ENCODE results near the gene CD34. TPM values are rescaled to one million over a fixed set of nuclear protein-coding genes. Genes with fewer than 3 reads are reported as not detected.

The CD34 gene
- total RNA-seq, 2 donors from 2014 or later: 67.8 to 77.3 TPM

- TF ChIP-seq, protein P1, sequence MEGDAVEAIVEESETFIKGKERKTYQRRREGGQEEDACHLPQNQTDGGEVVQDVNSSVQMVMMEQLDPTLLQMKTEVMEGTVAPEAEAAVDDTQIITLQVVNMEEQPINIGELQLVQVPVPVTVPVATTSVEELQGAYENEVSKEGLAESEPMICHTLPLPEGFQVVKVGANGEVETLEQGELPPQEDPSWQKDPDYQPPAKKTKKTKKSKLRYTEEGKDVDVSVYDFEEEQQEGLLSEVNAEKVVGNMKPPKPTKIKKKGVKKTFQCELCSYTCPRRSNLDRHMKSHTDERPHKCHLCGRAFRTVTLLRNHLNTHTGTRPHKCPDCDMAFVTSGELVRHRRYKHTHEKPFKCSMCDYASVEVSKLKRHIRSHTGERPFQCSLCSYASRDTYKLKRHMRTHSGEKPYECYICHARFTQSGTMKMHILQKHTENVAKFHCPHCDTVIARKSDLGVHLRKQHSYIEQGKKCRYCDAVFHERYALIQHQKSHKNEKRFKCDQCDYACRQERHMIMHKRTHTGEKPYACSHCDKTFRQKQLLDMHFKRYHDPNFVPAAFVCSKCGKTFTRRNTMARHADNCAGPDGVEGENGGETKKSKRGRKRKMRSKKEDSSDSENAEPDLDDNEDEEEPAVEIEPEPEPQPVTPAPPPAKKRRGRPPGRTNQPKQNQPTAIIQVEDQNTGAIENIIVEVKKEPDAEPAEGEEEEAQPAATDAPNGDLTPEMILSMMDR (IDR thresholded peaks at IDR 0.05): no peak
- Histone ChIP-seq H3K36me3 (no peaks in the 10 kb centered on the region), H3K27me3 (replicated peaks; ENCODE audit: insufficient read depth) (no peaks in the 10 kb centered on the region), H3K4me1 (ENCODE audit: control insufficient read depth in 1 of 2, low read depth in 2 of 2) (peaks cover 18 to 30% of the 10 kb centered on the region in 2 donors), H3K9me3 (no peaks in the 10 kb centered on the region), H3K4me3 (no peak overlapping the region), H3K27ac (no peak overlapping the region)
- ATAC-seq (ENCODE audit: insufficient number of reproducible peaks, low FRiP score, low read depth) (no peak), DNase-seq (ENCODE audit: low spot score) (no peak)
Measured at GRCh38 chr1:207894704-207895103, 16.2 kb downstream of the CD34 start.

- Histone ChIP-seq H3K27me3 (replicated peaks; ENCODE audit: insufficient read depth) (no peaks in the 10 kb centered on the region), H3K36me3 (no peaks in the 10 kb centered on the region), H3K27ac (no peak overlapping the region), H3K4me1 (ENCODE audit: control insufficient read depth in 1 of 2, low read depth in 2 of 2) (peaks cover 25 to 38% of the 10 kb centered on the region in 2 donors), H3K9me3 (no peaks in the 10 kb centered on the region), H3K4me3 (no peak overlapping the region)
- no peak for DNase-seq (ENCODE audit: low spot score)
- TF ChIP-seq, protein P1 (IDR thresholded peaks at IDR 0.05): no peak
- no peak for ATAC-seq (ENCODE audit: insufficient number of reproducible peaks, low FRiP score, low read depth)
Measured at GRCh38 chr1:207893737-207894582, 17.0 kb downstream of the CD34 start.

DNA sequence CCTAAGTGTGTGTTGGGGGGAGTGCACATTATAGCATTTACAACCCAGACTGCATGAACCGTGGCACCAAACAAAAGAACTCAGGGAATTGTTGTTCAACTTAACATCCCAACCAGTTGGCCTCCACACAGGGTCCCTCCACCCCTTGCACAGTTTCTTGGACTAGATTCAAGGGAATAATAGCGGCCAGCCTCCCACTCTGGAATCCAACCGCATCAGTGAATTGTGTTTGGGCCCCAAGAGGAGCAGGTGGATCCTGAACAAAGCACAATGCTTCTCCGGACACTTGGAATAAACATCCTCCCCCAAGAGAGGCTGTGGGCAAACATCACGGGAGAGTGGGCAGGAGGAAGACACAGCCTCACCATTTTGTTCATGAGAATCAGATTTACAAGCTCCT lies 18.2 kb downstream of the CD34 start:
- no peak overlapping the region for H3K4me3 ChIP-seq
- TF ChIP-seq, protein P1 (IDR thresholded peaks at IDR 0.05): no peak
- no peaks in the 10 kb centered on the region for H3K36me3 ChIP-seq
- H3K27ac ChIP-seq: peak overlapping the region; percentile 2 to 86
- no peaks in the 10 kb centered on the region for H3K9me3 ChIP-seq
- ATAC-seq (ENCODE audit: insufficient number of reproducible peaks, low FRiP score, low read depth) (no peak), DNase-seq (ENCODE audit: low spot score) (no peak)
- H3K27me3 ChIP-seq (replicated peaks; ENCODE audit: insufficient read depth): no peaks in the 10 kb centered on the region
- H3K4me1 ChIP-seq (ENCODE audit: control insufficient read depth in 1 of 2, low read depth in 2 of 2): peaks cover 29 to 36% of the 10 kb centered on the region in 2 donors

- TF ChIP-seq, protein P1 (IDR thresholded peaks at IDR 0.05): no peak
- peaks cover 26 to 36% of the 10 kb centered on the region in 2 donors for H3K4me1 ChIP-seq (ENCODE audit: control insufficient read depth in 1 of 2, low read depth in 2 of 2)
- no peaks in the 10 kb centered on the region for H3K36me3 ChIP-seq
- H3K9me3 ChIP-seq: no peaks in the 10 kb centered on the region
- DNase-seq (ENCODE audit: low spot score) (no peak), ATAC-seq (ENCODE audit: insufficient number of reproducible peaks, low FRiP score, low read depth) (no peak)
- H3K27ac ChIP-seq: peak overlapping the region; percentile 86 to 94
- H3K4me3 ChIP-seq: no peak overlapping the region
- H3K27me3 ChIP-seq (replicated peaks; ENCODE audit: insufficient read depth): no peaks in the 10 kb centered on the region
Measured at GRCh38 chr1:207891148-207891547, 19.8 kb downstream of the CD34 start.

DNA sequence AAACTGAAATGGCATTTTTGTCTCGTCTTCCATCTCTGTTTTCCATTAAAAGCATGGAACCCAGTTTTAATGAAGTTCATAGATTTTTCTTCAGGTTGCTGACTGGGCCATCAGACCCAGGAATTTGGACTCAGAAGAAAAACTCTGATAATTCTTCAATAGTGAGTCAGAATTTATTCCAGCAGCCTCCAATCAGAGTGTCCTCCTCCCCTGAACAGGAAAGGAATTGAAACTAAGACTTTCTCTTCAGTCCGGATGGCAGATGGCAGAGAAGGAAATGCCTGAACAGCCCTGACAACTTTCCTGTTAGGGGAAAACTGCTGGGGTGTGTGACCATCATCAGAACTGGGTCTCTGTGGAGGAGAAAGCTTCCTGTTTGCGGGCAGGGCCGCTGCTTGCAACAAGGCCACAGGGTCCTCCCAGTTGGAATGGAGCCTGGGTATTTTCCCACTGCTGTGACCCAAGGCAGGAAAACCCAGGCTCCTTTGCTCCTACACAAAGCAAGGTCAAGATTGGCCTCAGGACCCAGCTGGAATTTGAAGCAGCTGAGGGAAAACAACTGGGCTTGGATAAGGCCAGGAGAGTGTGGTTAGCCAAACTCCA lies 20.7 kb downstream of the CD34 start:
- ATAC-seq (ENCODE audit: insufficient number of reproducible peaks, low FRiP score, low read depth): peak; percentile 70

More for the DNA sequence above, 20.7 kb downstream of the CD34 start:
- TF ChIP-seq, protein P1 (IDR thresholded peaks at IDR 0.05): no peak
- H3K4me3 ChIP-seq: peak overlapping the region; percentile 49
- H3K36me3 ChIP-seq: no peaks in the 10 kb centered on the region
- no peaks in the 10 kb centered on the region for H3K27me3 ChIP-seq (replicated peaks; ENCODE audit: insufficient read depth)
- DNase-seq (ENCODE audit: low spot score): no peak
- peak overlapping the region; percentile 86 to 94 for H3K27ac ChIP-seq
- H3K9me3 ChIP-seq: no peaks in the 10 kb centered on the region
- peaks cover 29 to 43% of the 10 kb centered on the region in 2 donors for H3K4me1 ChIP-seq (ENCODE audit: control insufficient read depth in 1 of 2, low read depth in 2 of 2)

Measured in thoracic aorta (tissue), 2 donors.